ENCODE data around the gene LINGO1.

- TF ChIP-seq CTCF (IDR thresholded peaks at IDR 0.05) (no peak), POLR2A (IDR thresholded peaks at IDR 0.05) (no peak)
These were observed 63.0 kb downstream of the LINGO1 start for GRCh38 chr15:77569729-77570125.

All from right lobe of liver (tissue), 4 donors.